Stimulated activated CD4-positive, alpha-beta T cell treated with anti-CD3 and anti-CD28 coated beads, TNF-alpha, amount 100 ng/mL, for 4 hours (primary cell): Measurements from ENCODE around the gene RASGRF1.
"Not testable (repeated sequence)": the region's sequence is repeated elsewhere in the genome, so short reads cannot be mapped to it uniquely, and the experiment has no call there.

Source experiments
- DNase-seq, 3 experiments: peaks; one replicate each; pipeline ENCODE4 v3.0.0-alpha.2; 2020; ENCODE audit warnings: low read depth in 3 of 3

Gene RASGRF1

DNA sequence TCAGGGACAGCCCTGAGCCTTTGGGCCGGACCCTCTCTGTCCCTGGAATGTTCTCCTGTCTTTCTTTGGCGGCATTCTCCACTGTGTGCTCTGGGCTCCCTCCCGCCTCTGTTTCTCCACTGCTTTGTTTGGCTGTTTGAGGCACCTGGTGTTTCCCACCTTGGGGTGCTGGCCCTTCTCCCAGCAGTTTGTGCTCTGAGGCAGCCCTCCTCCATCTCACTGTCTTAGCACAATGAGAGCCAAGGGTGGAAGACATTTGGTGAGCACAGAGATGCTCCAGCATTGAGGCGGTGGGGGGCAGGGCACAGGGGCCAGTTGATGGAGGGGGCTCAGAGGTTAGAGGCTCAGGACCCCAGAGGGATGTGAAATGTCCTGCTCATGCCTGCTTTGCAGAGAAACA, 54.3 kb downstream of the RASGRF1 start:
- no peak for DNase-seq

- DNase-seq, result no peak
These were observed 54.8 kb downstream of the RASGRF1 start for GRCh38 chr15:79035814-79036213.

DNA sequence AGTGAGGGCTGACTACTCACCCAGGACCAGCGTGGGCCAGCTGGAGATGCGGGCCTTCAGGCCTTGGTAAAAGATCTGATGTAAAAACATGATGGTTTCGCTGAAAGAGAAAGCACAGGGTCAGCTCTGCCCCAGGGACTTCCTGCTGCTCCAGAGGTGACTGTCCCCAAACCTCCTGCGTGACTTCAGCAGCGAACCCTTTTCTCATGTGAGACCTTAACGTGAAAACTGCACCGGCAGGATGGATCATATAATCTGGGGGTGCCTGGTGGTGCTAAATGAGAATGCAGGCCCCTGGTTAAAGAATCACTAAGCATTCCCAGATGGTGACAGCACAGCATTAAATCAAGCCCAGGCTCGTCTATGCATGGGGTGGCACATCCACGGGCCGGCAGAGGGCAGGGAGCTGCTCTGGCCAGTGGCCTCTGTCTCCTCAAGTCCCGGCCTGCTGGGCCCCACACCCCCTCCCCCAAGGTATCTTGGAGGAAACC, 55.4 kb downstream of the RASGRF1 start:
- DNase-seq, result no peak

GRCh38 chr15:79034284-79034683, 56.3 kb downstream of the RASGRF1 start:
- no peak for DNase-seq

GRCh38 chr15:79032656-79033055, 57.9 kb downstream of the RASGRF1 start:
- no peak for DNase-seq

- no peak for DNase-seq
These were observed 58.8 kb downstream of the RASGRF1 start for GRCh38 chr15:79031821-79032220.

DNA sequence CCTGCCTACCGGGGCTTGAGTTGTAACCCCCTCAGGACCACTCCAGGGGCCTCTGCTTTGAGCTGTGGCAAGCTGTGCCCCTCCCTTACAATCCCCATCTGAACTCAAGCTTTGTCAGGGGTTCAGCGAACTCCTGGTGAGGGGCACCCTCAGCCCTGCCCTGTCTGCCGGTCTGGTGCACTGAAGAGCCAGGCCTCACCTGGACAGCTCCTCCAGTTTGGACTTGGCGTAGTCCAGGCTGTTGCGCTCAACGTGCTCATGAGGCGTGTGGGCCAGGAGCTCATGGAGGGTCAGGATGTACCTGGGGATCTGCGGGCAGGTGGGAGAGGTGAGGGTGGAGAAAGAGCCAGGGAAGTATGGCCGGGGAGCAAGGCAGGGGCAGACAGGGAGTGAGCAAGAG, 59.4 kb downstream of the RASGRF1 start:
- DNase-seq, result no peak

GRCh38 chr15:79030470-79030869, 60.1 kb downstream of the RASGRF1 start:
- no peak for DNase-seq

- DNase-seq, result no peak
These were observed 62.1 kb downstream of the RASGRF1 start for GRCh38 chr15:79028411-79028964.

DNA sequence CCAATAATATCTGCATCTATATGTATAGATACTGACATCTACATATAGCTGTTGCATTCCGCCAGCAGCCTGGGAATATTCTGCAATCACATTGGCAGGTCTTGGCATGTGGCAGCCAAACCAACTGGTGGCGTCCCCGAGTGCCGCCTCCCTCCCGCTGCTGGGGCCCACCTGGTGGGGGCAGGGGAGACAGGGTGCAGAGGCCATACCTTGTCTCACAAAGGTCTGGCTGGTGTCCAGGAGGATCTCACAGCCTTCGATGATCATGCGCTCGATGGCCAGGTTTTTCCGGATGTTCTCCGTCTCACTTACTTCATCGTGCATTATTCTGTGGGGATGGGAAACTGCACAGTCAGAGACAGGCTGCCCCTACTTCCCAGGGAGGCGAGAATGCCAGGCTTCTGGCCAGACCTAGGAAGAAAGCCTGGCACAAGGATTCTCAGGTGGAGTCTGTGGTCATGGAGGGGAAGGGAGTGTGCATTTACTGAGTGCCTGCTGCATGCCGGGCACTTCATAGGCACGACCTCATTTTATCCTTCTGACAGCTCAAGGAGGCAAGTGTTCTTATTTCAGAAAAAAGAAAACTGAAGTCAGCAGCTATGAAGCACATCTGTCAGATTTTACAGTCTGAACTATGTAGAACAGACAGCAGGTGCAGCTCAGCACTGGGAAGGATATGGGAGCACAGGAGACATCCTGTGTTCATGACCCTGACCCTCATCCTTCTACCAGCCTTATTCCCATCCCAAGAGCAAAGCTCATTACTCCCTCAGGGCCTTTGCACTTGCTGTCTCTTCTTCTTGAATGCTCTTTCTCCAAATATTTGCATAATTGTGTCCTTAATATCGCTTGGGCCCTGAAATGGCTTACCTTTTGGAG, 62.8 kb downstream of the RASGRF1 start:
- no peak for DNase-seq

GRCh38 chr15:79025802-79026201, 64.8 kb downstream of the RASGRF1 start:
- no peak for DNase-seq

DNA sequence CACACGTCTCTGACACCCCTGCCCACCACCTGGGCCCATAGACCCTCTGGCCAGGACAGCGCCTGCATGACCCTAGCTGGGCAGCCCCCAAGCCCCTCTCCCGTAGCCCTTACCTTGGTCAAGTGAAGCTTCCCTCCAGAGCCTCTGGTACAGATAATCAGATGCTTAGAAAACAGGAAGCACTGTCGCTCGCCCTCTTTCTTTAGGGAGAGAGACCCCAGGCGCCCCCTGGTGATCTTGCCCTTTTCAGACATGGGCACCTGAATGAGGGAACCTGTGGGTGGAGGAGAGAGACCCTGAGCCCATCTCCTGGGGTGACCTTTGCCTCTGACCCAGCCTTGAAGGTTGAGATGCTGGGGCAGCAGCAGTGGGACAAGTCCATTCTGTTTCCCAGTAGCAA, 65.4 kb downstream of the RASGRF1 start:
- DNase-seq, result no peak

DNA sequence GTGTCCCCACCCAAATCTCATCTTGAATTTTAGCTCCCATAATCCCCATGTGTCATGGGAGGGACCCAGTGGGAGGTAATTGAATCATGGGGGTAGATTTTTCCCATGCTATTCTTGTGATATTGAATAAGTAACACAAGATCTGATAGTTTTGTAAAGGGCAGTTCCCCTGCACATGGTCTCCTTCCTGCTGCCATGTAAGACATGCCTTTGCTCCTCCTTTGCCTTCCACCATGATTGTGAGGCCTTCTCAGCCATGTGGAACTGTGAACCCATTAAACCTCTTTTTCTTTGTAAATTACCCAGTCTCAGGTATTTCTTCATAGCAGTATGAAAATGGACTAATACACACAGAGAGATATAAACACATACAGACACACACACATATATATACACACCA, 66.1 kb downstream of the RASGRF1 start:
- not testable (repeated sequence) for DNase-seq

GRCh38 chr15:79023918-79024317, 66.7 kb downstream of the RASGRF1 start:
- DNase-seq, result no peak

GRCh38 chr15:79023546-79023890, 67.1 kb downstream of the RASGRF1 start:
- no peak for DNase-seq

- DNase-seq, result no peak
These were observed 71.6 kb downstream of the RASGRF1 start for GRCh38 chr15:79018960-79019359.

DNA sequence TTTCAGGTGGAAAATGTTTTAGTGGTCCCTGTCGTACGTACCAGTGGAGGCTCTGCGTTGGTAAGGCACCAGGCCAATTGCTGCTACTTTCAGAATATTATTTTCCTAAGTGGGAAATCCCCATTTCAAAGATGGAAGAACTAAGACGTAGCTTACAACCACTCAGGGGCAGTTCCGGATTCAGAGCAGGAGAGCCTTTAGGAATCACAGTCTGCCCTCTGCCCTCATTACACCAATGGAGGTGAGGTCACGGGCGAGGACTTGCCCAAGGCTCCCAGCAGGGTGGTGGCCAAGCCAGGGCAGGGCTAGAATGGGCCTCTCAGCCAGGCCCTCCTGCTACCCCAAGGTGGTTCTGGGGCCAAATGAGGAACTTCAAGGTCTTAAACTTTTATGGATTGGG, 72.6 kb downstream of the RASGRF1 start:
- DNase-seq, result no peak

DNA sequence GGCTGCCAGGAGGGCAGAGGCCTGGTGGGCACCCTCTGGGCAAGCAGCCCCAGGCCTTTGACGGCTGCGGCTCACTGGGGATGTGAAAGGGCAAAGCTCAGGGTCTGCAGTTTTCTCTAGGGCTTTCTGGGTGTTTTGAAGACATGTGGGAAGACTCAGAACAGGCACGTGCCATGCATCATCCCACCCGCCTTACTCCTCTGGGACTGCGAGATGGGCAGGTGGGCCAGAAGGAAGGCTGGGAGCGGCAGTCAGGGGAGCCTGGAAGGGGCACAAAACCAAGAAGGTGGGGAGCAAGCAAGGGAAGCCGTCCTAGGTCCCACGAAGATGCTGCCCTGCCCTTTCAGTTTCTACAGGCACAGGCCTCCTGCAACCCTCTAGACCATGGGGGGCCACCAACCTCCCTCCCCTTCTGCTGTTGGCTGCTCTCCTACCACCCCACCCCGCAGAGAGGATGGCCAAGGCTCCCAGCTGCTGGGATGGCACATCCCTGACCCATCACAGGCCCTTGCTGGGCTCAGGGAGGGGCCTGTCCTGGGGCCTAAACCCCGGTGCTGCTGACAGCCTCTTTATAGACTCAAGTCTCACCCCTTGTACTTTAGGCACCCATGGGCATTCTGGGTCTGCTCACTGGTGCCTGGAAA, 73.9 kb downstream of the RASGRF1 start:
- no peak for DNase-seq

GRCh38 chr15:79015416-79015815, 75.2 kb downstream of the RASGRF1 start:
- DNase-seq, result no peak

DNA sequence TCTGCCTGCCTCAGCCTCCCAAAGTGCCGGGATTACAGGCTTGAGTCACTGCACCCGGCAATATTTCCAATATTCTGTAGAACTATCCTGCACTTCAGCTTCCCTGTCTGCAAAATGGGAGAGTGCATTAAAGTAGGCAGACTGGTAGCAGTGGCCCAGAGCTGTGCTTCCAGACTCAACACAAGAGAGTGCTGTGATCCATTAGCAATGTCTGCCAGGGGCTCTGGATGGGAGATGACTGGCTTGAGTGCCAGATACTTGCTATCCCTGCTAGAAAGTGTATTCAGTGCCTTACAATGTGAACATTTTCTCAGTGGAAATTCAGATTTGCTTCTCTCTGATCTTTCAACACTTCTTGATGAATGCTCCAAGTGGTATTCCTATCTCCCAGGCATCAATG, 80.3 kb downstream of the RASGRF1 start:
- no peak for DNase-seq

GRCh38 chr15:79009379-79009778, 81.2 kb downstream of the RASGRF1 start:
- DNase-seq, result no peak

- DNase-seq, result no peak
These were observed 81.9 kb downstream of the RASGRF1 start for GRCh38 chr15:79008659-79009058.

GRCh38 chr15:79007066-79007465, 83.5 kb downstream of the RASGRF1 start:
- no peak for DNase-seq
